Coronary artery (tissue), 2 donors: ENCODE measurements around the gene DUSP18.

Source experiments
- DNase-seq: peaks from one replicate; pipeline ENCODE4 v3.0.0-alpha.2; 2017; ENCODE audit warnings: low spot score
- H3K27ac ChIP-seq, 2 donors: fragments of 200-600 bp; sonication (generic); one replicate each; pipeline ENCODE4 v1.5.1; 2016 to 2019
- H3K4me3 ChIP-seq: fragments of 200-600 bp; sonication (generic); 2 replicates; pipeline ENCODE4 v1.5.1; 2016; ENCODE audit warnings: mild to moderate bottlenecking, moderate library complexity
- TF ChIP-seq, protein P1 (sequence below): fragments of 200-600 bp; sonication (generic); IDR thresholded peaks from one replicate; pipeline ENCODE4 v1.5.1; 2019; ENCODE audit warnings: antibody characterized with exemption

DUSP18 gene

DNA sequence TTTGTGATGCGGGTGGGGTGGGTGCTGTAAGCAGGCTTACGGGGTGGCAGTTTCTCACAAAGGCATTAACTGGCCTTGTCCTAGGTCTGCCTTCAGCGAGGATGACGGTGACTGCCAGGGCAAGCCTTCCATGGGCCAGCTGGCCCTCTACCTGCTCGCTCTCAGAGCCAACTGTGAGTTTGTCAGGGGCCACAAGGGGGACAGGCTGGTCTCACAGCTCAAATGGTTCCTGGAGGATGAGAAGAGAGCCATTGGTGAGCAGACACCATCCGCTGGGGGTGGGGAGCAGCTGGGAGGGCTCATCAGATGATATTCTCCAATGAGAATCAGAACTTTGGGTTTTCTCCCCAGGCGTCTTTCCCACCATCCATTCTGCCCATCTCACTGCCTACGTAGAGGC is 54.9 kb downstream of the DUSP18 start:
- H3K27ac ChIP-seq: no peak overlapping the region
- no peak for DNase-seq
- TF ChIP-seq, protein P1, sequence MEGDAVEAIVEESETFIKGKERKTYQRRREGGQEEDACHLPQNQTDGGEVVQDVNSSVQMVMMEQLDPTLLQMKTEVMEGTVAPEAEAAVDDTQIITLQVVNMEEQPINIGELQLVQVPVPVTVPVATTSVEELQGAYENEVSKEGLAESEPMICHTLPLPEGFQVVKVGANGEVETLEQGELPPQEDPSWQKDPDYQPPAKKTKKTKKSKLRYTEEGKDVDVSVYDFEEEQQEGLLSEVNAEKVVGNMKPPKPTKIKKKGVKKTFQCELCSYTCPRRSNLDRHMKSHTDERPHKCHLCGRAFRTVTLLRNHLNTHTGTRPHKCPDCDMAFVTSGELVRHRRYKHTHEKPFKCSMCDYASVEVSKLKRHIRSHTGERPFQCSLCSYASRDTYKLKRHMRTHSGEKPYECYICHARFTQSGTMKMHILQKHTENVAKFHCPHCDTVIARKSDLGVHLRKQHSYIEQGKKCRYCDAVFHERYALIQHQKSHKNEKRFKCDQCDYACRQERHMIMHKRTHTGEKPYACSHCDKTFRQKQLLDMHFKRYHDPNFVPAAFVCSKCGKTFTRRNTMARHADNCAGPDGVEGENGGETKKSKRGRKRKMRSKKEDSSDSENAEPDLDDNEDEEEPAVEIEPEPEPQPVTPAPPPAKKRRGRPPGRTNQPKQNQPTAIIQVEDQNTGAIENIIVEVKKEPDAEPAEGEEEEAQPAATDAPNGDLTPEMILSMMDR: no peak
- H3K4me3 ChIP-seq: no peak overlapping the region
